Duodenal mucosa (tissue), 2 donors: ENCODE results near the gene ST6GALNAC6.

ENCODE experiments used
- H3K27ac ChIP-seq: one replicate; pipeline ENCODE4 v1.7.0; 2013; ENCODE audit warnings: low read depth, low read length
- H3K27me3 ChIP-seq, 2 donors: one replicate each; pipeline ENCODE4 v1.7.0; 2013; ENCODE audit warnings: low read length in 2 of 2, control low read depth in 1 of 2; ENCODE audit not compliant: insufficient read depth in 2 of 2, control insufficient read depth in 1 of 2
- H3K36me3 ChIP-seq, 2 donors: one replicate each; pipeline ENCODE4 v1.7.0; 2013; ENCODE audit warnings: low read length in 2 of 2, control low read depth in 1 of 2; ENCODE audit not compliant: insufficient read depth in 2 of 2, control insufficient read depth in 1 of 2
- H3K4me1 ChIP-seq, 2 donors: one replicate each; pipeline ENCODE4 v1.7.0; 2013; ENCODE audit warnings: low read length in 2 of 2, control low read depth in 1 of 2; ENCODE audit not compliant: insufficient read depth in 2 of 2, control insufficient read depth in 1 of 2
- H3K4me3 ChIP-seq, 2 donors: one replicate each; pipeline ENCODE4 v1.7.0; 2013; ENCODE audit warnings: low read length in 2 of 2, low read depth in 1 of 2
- H3K9ac ChIP-seq, 2 donors: one replicate each; pipeline ENCODE4 v1.7.0; 2013; ENCODE audit warnings: low read length in 2 of 2, low read depth in 1 of 2
- H3K9me3 ChIP-seq, 2 donors: one replicate each; pipeline ENCODE4 v1.7.0; 2013; ENCODE audit warnings: low read length in 2 of 2, control low read depth in 1 of 2; ENCODE audit not compliant: control insufficient read depth in 1 of 2

ST6GALNAC6 gene

GRCh38 chr9:127868278-127868902 lies 31.0 kb downstream of the ST6GALNAC6 start:
- Histone ChIP-seq H3K27ac (no peak overlapping the region), H3K36me3 (peaks cover 0 to 5% of the 10 kb centered on the region in 2 donors), H3K9ac (no peak overlapping the region), H3K9me3 (no peaks in the 10 kb centered on the region), H3K4me3 (no peak overlapping the region), H3K27me3 (no peaks in the 10 kb centered on the region), H3K4me1 (peaks cover 0 to 5% of the 10 kb centered on the region in 2 donors)

GRCh38 chr9:127867356-127868277 lies 31.8 kb downstream of the ST6GALNAC6 start:
- Histone ChIP-seq H3K4me1 (peaks cover 3 to 11% of the 10 kb centered on the region in 2 donors), H3K36me3 (peaks cover 0 to 5% of the 10 kb centered on the region in 2 donors), H3K9me3 (no peaks in the 10 kb centered on the region), H3K4me3 (no peak overlapping the region), H3K9ac (no peak overlapping the region), H3K27ac (no peak overlapping the region), H3K27me3 (no peaks in the 10 kb centered on the region)

DNA sequence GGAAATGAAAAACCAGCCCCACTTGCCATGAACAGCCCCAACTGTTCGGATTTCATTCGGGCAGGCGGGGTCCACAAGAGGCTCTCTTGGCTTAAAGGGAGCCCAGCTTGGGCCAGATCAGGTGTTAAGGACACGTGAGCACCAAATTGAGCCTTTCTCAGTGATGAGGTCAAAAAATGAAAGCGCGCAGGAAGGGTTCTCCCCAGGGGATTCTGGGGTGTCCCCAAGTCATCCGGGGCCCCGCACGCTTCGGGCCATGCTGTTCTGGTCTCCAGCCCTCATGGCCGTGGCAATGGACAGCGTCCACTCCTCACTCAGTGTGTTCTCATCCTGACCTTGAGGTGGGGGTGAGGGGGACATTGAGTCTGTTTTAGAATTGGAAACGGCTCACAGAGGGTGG lies 32.9 kb downstream of the ST6GALNAC6 start:
- no peaks in the 10 kb centered on the region for H3K27me3 ChIP-seq
- no peak overlapping the region for H3K4me3 ChIP-seq
- peaks cover 13 to 21% of the 10 kb centered on the region in 2 donors for H3K4me1 ChIP-seq
- no peak overlapping the region for H3K27ac ChIP-seq
- H3K9ac ChIP-seq = no peak overlapping the region
- H3K36me3 ChIP-seq = peaks cover 0 to 5% of the 10 kb centered on the region in 2 donors
- H3K9me3 ChIP-seq = no peaks in the 10 kb centered on the region

DNA sequence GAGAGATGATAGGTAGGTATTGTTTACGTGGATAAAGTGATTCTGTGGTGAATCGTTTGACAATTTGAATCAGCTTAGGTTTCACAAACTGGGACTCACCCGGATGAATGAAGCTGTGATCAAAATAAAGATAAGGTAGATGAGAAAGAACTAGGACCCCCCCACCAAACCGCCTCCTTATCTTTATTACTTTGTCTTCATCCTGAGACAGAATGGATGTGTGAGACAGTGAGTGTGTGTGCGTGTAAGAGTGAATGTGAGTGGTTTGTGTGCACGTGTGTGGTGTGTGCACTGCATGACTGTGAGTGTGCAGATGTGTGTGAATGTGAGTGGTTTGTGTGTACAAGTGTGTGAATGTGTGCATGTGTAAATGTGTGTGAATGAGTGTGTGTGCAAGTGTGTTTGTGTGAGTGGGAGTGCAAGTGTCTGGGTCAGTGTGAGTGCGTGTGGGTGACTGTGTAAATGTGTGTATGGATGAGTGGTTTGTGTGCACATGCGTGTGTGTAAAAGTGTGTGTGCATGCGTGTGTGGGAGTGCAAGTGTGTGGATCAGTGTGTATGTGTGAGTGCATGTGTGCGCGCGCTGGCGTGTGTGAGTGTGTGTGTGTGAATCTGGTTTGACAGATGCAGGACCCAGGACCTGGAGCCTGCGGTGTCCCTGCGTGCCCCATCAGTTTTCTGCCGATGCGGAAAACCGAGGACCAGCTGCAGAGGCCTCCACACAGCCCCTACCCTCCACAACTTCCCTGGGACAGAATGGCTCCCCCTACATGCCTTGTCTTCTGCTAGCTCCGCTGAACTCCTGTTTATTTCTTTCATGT lies 33.5 kb downstream of the ST6GALNAC6 start:
- H3K27ac ChIP-seq = no peak overlapping the region
- H3K27me3 ChIP-seq = no peaks in the 10 kb centered on the region
- no peak overlapping the region for H3K9ac ChIP-seq
- H3K36me3 ChIP-seq = peaks cover 0 to 2% of the 10 kb centered on the region in 2 donors
- peaks cover 15 to 26% of the 10 kb centered on the region in 2 donors for H3K4me1 ChIP-seq
- no peak overlapping the region for H3K4me3 ChIP-seq
- H3K9me3 ChIP-seq = no peaks in the 10 kb centered on the region

DNA sequence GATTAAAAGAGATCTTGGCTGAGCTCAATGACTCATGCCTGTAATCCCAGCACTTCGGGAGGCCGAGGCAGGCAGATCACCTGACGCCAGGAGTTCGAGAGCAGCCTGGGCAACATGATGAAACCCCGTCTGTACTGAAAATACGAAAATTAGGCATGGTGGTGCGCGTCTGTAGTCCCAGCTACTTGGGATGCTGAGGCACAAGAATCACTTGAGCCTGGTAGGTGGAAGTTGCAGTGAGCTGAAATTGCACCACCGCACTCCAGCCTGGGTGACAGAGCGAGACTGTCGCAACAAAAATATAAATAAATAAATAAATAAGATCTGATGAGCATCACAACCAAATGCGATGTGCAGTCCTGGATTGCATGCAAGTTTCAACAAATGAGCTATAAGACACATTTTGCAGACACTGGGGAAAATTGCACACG lies 36.2 kb downstream of the ST6GALNAC6 start:
- H3K27ac ChIP-seq = no peak overlapping the region
- H3K4me3 ChIP-seq = no peak overlapping the region
- no peak overlapping the region for H3K9ac ChIP-seq
- H3K27me3 ChIP-seq = no peaks in the 10 kb centered on the region
- no peaks in the 10 kb centered on the region for H3K9me3 ChIP-seq
- peaks cover 16 to 34% of the 10 kb centered on the region in 2 donors for H3K4me1 ChIP-seq
- no peaks in the 10 kb centered on the region for H3K36me3 ChIP-seq

DNA sequence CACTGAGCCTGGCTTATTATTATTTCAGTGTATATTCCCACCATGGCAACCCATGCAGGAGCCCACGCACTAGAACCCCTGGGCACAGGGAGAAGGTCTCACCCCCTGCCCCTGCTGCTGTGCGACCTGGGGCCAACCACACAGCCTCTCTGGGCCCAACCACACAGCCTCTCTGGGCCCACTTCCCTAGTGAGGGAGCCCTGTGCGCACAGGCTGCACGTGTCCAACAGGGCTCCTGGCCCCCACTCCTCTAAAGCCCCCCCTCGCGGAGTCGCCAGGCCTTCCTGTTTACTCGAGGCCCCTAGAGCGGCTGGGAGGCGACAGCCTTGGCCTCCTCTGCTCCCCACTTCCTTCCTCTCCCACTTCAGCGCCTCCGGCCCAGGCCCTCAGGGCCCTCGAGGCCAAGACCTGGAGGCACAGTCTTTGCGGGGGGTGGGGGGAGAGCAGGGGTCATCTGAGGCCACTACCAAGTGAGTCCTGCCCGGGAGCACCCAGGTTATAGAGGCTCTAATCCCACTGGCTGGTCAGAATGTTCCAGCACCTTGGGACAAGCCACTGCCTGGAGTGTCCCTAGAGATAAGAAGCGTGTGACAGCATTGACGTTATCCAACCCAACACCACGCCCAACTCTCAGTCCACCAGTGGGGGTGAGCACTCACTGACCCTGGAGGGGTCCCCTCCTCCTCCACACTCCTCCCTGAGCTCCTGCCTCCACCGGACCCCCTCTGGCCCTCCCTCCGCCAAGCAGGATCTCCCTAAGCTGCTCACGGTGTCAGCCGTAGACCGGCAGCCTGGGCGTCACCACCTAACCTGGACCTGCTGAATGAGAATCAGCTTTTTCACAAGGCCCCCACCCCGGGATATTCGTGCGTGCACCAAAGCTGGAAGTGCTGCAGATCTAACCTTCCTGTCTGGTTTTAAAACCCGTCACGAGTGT lies 37.1 kb downstream of the ST6GALNAC6 start:
- Histone ChIP-seq H3K4me1 (peaks cover 20 to 40% of the 10 kb centered on the region in 2 donors), H3K9me3 (no peaks in the 10 kb centered on the region), H3K36me3 (no peaks in the 10 kb centered on the region), H3K27me3 (no peaks in the 10 kb centered on the region), H3K27ac (peak overlapping the region; percentile 76), H3K4me3 (no peak overlapping the region), H3K9ac (peak overlapping the region in 1 of 2 donors; percentile 33)

DNA sequence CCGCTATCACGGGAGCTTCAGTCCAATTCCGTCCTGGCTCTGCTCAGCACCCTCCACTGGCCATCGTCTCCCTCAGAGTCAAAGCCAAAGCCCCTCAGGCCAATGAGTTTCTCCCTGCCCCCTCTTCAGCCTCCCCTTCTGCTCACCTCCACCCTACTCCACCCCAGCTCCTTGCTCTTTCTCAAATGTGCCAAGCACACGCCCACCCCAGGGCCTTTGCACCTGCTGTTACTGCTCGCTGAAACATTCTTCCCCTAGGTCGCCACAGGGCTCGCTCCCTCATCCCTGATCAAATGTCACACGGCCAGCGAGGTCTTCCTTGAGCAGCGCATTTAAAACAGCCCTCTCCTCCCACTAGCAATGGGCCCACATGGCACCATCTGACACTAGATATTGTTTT lies 38.6 kb downstream of the ST6GALNAC6 start:
- Histone ChIP-seq H3K9me3 (no peaks in the 10 kb centered on the region), H3K4me3 (no peak overlapping the region), H3K27ac (no peak overlapping the region), H3K27me3 (no peaks in the 10 kb centered on the region), H3K4me1 (peaks cover 20 to 50% of the 10 kb centered on the region in 2 donors), H3K9ac (no peak overlapping the region), H3K36me3 (no peaks in the 10 kb centered on the region)

- Histone ChIP-seq H3K9me3 (no peaks in the 10 kb centered on the region), H3K4me3 (no peak overlapping the region), H3K27me3 (no peaks in the 10 kb centered on the region), H3K4me1 (peaks cover 20 to 49% of the 10 kb centered on the region in 2 donors), H3K9ac (no peak overlapping the region), H3K27ac (no peak overlapping the region), H3K36me3 (no peaks in the 10 kb centered on the region)
These were observed 39.1 kb downstream of the ST6GALNAC6 start for GRCh38 chr9:127860260-127860659.

DNA sequence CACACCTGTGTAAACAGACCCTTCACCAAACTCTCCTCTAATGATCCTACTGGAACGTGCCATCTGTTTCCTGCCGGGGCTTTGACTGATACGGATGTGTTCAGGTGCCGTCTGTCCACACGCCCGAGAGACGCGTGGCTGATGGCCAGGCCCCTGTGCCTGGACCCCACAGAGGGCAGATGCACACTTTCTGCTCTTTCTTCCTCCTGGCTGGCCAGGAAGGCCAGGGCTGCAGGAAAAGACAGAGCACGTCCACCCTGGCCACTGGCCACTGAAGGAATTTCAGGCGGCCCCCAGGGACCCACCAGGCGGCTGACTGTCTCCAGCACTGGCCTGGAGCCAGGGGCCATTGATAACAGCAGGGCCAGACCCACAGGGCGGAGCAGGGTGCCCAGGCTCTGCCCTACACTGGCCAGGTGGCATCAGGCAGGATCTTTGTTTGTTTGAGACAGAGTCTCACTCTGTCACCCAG lies 41.3 kb downstream of the ST6GALNAC6 start:
- Histone ChIP-seq H3K36me3 (no peaks in the 10 kb centered on the region), H3K4me3 (no peak overlapping the region), H3K9ac (no peak overlapping the region), H3K27me3 (no peaks in the 10 kb centered on the region), H3K27ac (no peak overlapping the region), H3K4me1 (peaks cover 20 to 48% of the 10 kb centered on the region in 2 donors), H3K9me3 (no peaks in the 10 kb centered on the region)
